SIG-M5 treated with dmso at 0.1 percent for 504 hours (cell line): ENCODE results near the gene PRPF8.
A peak's percentile ranks its signal among the peaks of the same experiment; 100 is the strongest.

Experiments used
- DNase-seq: peaks from one replicate; lab custom pipeline; 2025; ENCODE audit not compliant: unreplicated experiment; lab: John Stamatoyannopoulos, UW

The PRPF8 gene

GRCh38 chr17:1646199-1646875, 38.3 kb downstream of the PRPF8 start:
- DNase-seq, result no peak

GRCh38 chr17:1645207-1646171, 39.2 kb downstream of the PRPF8 start, which contains the start of gene SCARF1:
TSS of gene SCARF1 (minus strand) at chr17:1645732. CDS start at chr17:1645697, 35 bp downstream.
- DNase-seq, result no peak

GRCh38 chr17:1644493-1645206, 40.0 kb downstream of the PRPF8 start:
- no peak for DNase-seq

- DNase-seq, result no peak
Measured at GRCh38 chr17:1643999-1644492, 40.6 kb downstream of the PRPF8 start.

GRCh38 chr17:1643293-1643998, 41.2 kb downstream of the PRPF8 start:
- peak; percentile 14 for DNase-seq

GRCh38 chr17:1641065-1641403, 43.6 kb downstream of the PRPF8 start:
- DNase-seq, result no peak

GRCh38 chr17:1640329-1641064, 44.2 kb downstream of the PRPF8 start:
- no peak for DNase-seq

GRCh38 chr17:1639549-1640180, 45.0 kb downstream of the PRPF8 start:
- no peak for DNase-seq

GRCh38 chr17:1638624-1639300, 45.9 kb downstream of the PRPF8 start:
- DNase-seq, result no peak

GRCh38 chr17:1638171-1638590, 46.5 kb downstream of the PRPF8 start:
- DNase-seq, result no peak

- DNase-seq, result no peak
Measured at GRCh38 chr17:1636732-1637285, 47.9 kb downstream of the PRPF8 start.

- DNase-seq, result no peak
Measured at GRCh38 chr17:1635675-1636465, 48.8 kb downstream of the PRPF8 start.

GRCh38 chr17:1634841-1635650, 49.6 kb downstream of the PRPF8 start:
- DNase-seq, result no peak

- DNase-seq, result peak; percentile 26
Measured at GRCh38 chr17:1630662-1631061, 54.0 kb downstream of the PRPF8 start.

GRCh38 chr17:1629504-1630310, 55.0 kb downstream of the PRPF8 start:
- DNase-seq, result peak; percentile 53

- peak; percentile 85 for DNase-seq
Measured at GRCh38 chr17:1628856-1629503, 55.7 kb downstream of the PRPF8 start.
